ENCODE data around the gene AQP6. TPM values are rescaled to one million over a fixed set of nuclear protein-coding genes. Genes with fewer than 3 reads are reported as not detected.

AQP6 gene
- total RNA-seq, 1 donor from 2014 or later, result not detected

- H3K27me3 Mint-ChIP-seq (ENCODE audit: low read depth), result no peaks in the 10 kb centered on the region
- no peak overlapping the region for H3K27ac Mint-ChIP-seq (ENCODE audit: unreplicated experiment)
- H3K4me3 Mint-ChIP-seq (ENCODE audit: unreplicated experiment), result no peak overlapping the region
- no peak for DNase-seq (ENCODE audit: low spot score)
- H3K9me3 Mint-ChIP-seq (ENCODE audit: low read depth), result peaks cover 5% of the 10 kb centered on the region
- TF ChIP-seq CTCF (IDR thresholded peaks at IDR 0.05), result no peak
- no peaks in the 10 kb centered on the region for H3K36me3 Mint-ChIP-seq (ENCODE audit: low read depth)
- peaks cover 3% of the 10 kb centered on the region for H3K4me1 Mint-ChIP-seq (ENCODE audit: low read depth)
These were observed 33.4 kb upstream of the AQP6 start for GRCh38 chr12:49939307-49939706.

- Mint-ChIP-seq H3K4me1 (ENCODE audit: low read depth) (no peaks in the 10 kb centered on the region), H3K27ac (ENCODE audit: unreplicated experiment) (no peak overlapping the region), H3K36me3 (ENCODE audit: low read depth) (no peaks in the 10 kb centered on the region), H3K9me3 (ENCODE audit: low read depth) (peaks cover 2% of the 10 kb centered on the region), H3K4me3 (ENCODE audit: unreplicated experiment) (no peak overlapping the region), H3K27me3 (ENCODE audit: low read depth) (no peaks in the 10 kb centered on the region)
- TF ChIP-seq CTCF (IDR thresholded peaks at IDR 0.05), result no peak
- DNase-seq (ENCODE audit: low spot score), result no peak
These were observed 33.0 kb upstream of the AQP6 start for GRCh38 chr12:49939707-49940106.

- H3K9me3 Mint-ChIP-seq (ENCODE audit: low read depth), result no peaks in the 10 kb centered on the region
- no peak for TF ChIP-seq CTCF (IDR thresholded peaks at IDR 0.05)
- no peak overlapping the region for H3K4me3 Mint-ChIP-seq (ENCODE audit: unreplicated experiment)
- H3K4me1 Mint-ChIP-seq (ENCODE audit: low read depth), result peaks cover 12% of the 10 kb centered on the region
- no peaks in the 10 kb centered on the region for H3K27me3 Mint-ChIP-seq (ENCODE audit: low read depth)
- no peaks in the 10 kb centered on the region for H3K36me3 Mint-ChIP-seq (ENCODE audit: low read depth)
- DNase-seq (ENCODE audit: low spot score), result no peak
- H3K27ac Mint-ChIP-seq (ENCODE audit: unreplicated experiment), result no peak overlapping the region
These were observed 30.9 kb upstream of the AQP6 start for GRCh38 chr12:49941556-49942511.

GRCh38 chr12:49942512-49942893 is 30.2 kb upstream of the AQP6 start:
- peaks cover 12% of the 10 kb centered on the region for H3K4me1 Mint-ChIP-seq (ENCODE audit: low read depth)
- no peak overlapping the region for H3K27ac Mint-ChIP-seq (ENCODE audit: unreplicated experiment)
- TF ChIP-seq CTCF (IDR thresholded peaks at IDR 0.05), result no peak
- H3K36me3 Mint-ChIP-seq (ENCODE audit: low read depth), result no peaks in the 10 kb centered on the region
- H3K27me3 Mint-ChIP-seq (ENCODE audit: low read depth), result no peaks in the 10 kb centered on the region
- DNase-seq (ENCODE audit: low spot score), result no peak
- H3K9me3 Mint-ChIP-seq (ENCODE audit: low read depth), result no peaks in the 10 kb centered on the region
- no peak overlapping the region for H3K4me3 Mint-ChIP-seq (ENCODE audit: unreplicated experiment)

- Mint-ChIP-seq H3K9me3 (ENCODE audit: low read depth) (no peaks in the 10 kb centered on the region), H3K36me3 (ENCODE audit: low read depth) (no peaks in the 10 kb centered on the region), H3K27me3 (ENCODE audit: low read depth) (no peaks in the 10 kb centered on the region), H3K4me3 (ENCODE audit: unreplicated experiment) (no peak overlapping the region), H3K27ac (ENCODE audit: unreplicated experiment) (no peak overlapping the region), H3K4me1 (ENCODE audit: low read depth) (peaks cover 12% of the 10 kb centered on the region)
- DNase-seq (ENCODE audit: low spot score), result no peak
- TF ChIP-seq CTCF (IDR thresholded peaks at IDR 0.05), result no peak
These were observed 29.7 kb upstream of the AQP6 start for GRCh38 chr12:49942921-49943624.
